GM21528 (cell line): Measurements from ENCODE around the gene CMTR1.

Experiments
- ATAC-seq: cut with Tn5 transposase; IDR thresholded peaks from one replicate; pipeline ENCODE4 v1.9.1; 2021; ENCODE audit warnings: mild to moderate bottlenecking, moderate library complexity; ENCODE audit not compliant: unreplicated experiment, low FRiP score

CMTR1 gene

DNA sequence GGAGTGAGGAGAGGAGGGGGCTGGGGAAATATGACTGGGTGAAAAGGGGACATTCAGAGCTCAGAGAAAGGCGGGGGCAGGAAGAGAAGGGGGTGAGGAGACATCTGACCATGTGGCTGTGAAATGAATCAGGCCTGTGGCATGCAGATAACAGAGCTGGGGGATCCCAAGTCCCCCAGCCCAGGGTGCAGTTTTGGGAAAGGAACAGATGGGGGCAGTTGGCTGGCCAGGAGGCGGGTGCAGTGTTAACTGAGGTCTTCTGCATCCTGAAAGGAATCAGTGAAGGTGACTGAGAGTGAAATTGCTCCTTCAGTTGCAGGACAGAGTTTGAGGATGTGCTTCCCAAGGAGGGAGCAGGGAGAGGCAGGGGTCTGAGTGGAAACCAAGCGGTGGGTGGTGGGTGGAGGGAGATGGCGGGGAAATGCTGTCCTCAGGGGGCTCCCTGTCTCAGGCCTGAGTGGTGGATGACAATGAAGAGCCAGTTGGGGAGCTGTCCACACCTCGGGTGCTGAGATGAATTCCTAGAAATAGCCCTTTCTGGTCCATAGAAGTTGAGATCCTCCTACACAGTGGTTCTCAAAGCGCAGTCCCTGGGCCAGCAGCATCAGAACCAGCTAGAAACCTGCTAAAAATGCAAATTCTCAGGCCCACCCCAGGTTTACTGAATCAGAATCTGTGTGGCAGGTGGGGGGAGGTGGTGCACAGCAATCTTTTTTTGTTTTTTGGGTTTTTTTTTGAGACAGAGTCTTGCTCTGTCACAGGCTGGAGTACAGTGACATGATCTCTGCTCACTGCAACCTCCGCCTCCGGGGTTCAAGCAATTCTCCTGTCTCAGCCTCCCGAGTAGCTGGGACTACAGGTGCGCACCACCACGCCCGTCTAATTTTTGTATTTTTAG, 92.7 kb downstream of the CMTR1 start:
- no peak for ATAC-seq

DNA sequence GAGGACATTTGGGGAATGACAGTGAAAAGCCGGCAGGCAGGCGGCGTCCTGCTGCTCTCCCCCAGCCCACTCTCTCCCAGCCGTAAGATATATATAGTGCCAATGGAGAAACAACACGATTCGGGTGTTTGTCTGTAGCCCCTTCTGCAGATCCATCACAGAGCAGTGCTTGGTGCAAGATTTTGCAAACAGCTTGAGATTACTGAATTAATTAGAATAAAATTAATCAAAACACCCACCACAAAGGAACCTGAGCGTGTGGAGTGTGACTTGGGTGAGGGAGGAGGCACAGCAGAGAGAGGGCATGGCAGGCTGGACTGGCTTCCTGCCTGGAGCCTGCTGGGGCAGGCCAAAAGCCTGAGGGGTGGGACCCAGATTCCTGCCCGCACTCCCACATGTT, 95.5 kb downstream of the CMTR1 start:
- no peak for ATAC-seq

DNA sequence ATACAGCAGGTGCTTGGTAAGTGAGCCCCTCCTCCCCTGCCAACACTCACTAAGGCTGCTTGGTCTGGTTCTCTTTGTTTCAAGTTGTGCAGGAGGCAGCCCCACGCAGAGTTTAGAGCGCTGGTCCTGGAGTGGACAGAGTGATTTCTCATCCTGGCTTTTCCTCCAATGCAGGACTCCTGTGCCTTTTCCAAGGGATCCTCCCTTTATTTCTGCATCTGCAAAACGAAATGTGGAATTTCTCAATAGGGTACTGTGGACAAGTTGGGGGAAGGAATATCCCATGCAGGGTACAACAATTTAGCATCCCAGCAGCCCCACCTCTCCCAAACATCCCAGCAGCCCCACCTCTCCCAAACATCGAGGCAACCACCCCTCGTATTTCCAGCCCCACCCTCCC, 97.3 kb downstream of the CMTR1 start:
- ATAC-seq: no peak

DNA sequence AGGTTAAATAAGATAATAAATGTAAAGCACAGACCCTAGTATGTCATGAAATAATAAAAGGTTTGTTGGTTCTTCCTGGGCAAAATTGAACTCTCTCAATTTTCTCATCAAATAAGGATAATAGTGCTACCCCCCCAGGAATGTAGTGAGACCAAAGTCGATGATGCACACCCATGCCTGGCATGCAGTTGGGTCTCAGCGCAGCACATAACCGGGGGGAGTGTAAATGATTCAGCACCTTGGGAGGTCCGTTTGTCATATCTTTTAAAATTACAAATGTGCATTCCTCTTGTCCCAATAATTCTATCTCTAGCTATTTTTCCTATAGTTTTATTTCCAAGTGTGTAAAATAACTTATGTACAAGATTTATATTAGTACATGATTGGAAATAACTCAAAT, 98.0 kb downstream of the CMTR1 start:
- ATAC-seq: no peak
